Activated CD8-positive, alpha-beta T cell treated with anti-CD3 and anti-CD28 coated beads for 36 hours (primary cell): Measurements from ENCODE around the gene CD164. TPM values are rescaled to one million over a fixed set of nuclear protein-coding genes. Genes with fewer than 3 reads are reported as not detected.

Experiments
- ATAC-seq: fragments of 200-7000 bp; cut with Tn5 transposase; one replicate; pipeline ENCODE4 v1.10.0; 2021; ENCODE audit warnings: mild to moderate bottlenecking, moderate library complexity
- CTCF ChIA-PET: fragments of 350-600 bp; sonication (Branson Sonifier 250); formaldehyde crosslinking; loops from one replicate; lab custom pipeline; 2021; ENCODE audit warnings: antibody characterized with exemption; lab: Charles Lee
- POLR2A ChIA-PET: fragments of 350-600 bp; sonication (Branson Sonifier 250); formaldehyde crosslinking; loops from one replicate; lab custom pipeline; 2021; ENCODE audit warnings: antibody characterized with exemption; lab: Charles Lee
- DNase-seq: peaks from one replicate; pipeline ENCODE4 v3.0.0-alpha.2; 2020
- H3K27ac Mint-ChIP-seq: one replicate; pipeline ENCODE4 v1.8.0; 2021; ENCODE audit warnings: mild to moderate bottlenecking, mixed read lengths
- H3K27me3 Mint-ChIP-seq: one replicate; pipeline ENCODE4 v1.8.0; 2021; ENCODE audit warnings: mixed read lengths
- H3K36me3 Mint-ChIP-seq: one replicate; pipeline ENCODE4 v1.8.0; 2021; ENCODE audit warnings: low read depth, mixed read lengths
- H3K4me1 Mint-ChIP-seq: one replicate; pipeline ENCODE4 v1.8.0; 2021; ENCODE audit warnings: low read depth, mixed read lengths
- H3K4me3 Mint-ChIP-seq: one replicate; pipeline ENCODE4 v1.8.0; 2021; ENCODE audit warnings: mild to moderate bottlenecking, moderate library complexity, mixed read lengths
- H3K9me3 Mint-ChIP-seq: one replicate; pipeline ENCODE4 v1.8.0; 2021; ENCODE audit warnings: mixed read lengths
- CTCF ChIP-seq: fragments of 200-600 bp; IDR thresholded peaks from one replicate; pipeline ENCODE4 v1.8.0; 2022; ENCODE audit warnings: antibody characterized with exemption, mild to moderate bottlenecking
- intact Hi-C: fragments of 100-400 bp; cut with micrococcal nuclease; formaldehyde crosslinking; loops from one replicate; pipeline ENCODE4 v1.10.0; 2022
- total RNA-seq, 2 experiments: library from RNA; stranded (reverse); gene quantifications; one replicate each; pipeline ENCODE4 v1.2.3, GENCODE V29; 2021

CD164 gene
- total RNA-seq, 2 experiments from 2014 or later: 144 to 146 TPM

- Mint-ChIP-seq H3K9me3 (no peaks in the 10 kb centered on the region), H3K4me1 (peaks cover 4% of the 10 kb centered on the region), H3K27ac (no peak overlapping the region), H3K4me3 (no peak overlapping the region), H3K36me3 (no peaks in the 10 kb centered on the region), H3K27me3 (no peaks in the 10 kb centered on the region)
- no peak for DNase-seq
- POLR2A ChIA-PET: interaction anchor here (0.6 kb wide), 1 partner anchor 615 kb away, joined by 3 read pairs; no protein-coding TSS in a partner anchor
- CTCF ChIA-PET: interaction anchor here (1.3 kb wide), 1 partner anchor 234 kb away, joined by 3 read pairs; no protein-coding TSS in a partner anchor
- intact Hi-C loops: no loop called here
- ATAC-seq: no peak
- no peak for TF ChIP-seq CTCF
These were observed 38.9 kb upstream of the CD164 start for GRCh38 chr6:109421184-109421583.

DNA sequence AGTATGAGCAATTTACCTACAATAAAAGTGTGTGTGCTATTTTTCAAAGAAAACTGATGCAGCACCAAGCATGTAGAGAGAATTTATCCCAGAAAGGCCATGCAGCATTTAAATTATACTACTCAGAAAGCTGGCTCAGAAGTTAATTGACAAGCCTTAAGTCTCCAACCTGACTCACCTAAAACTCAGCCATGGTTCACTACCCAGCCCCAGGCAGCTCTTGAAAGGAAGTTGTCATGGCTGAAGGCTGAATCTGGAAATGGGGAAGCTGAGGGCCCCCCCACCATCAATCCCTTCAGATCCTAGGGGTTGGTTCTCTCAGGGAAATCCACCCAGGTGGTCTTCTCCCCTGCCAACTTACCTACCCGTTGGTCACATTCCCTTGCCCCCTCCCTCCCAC lies 38.5 kb upstream of the CD164 start:
- no peak overlapping the region for H3K27ac Mint-ChIP-seq
- DNase-seq (no peak), ATAC-seq (no peak)
- ChIA-PET CTCF (no interaction called here), POLR2A (interaction anchor here (0.6 kb wide), 1 partner anchor 615 kb away, joined by 3 read pairs; no protein-coding TSS in a partner anchor)
- H3K4me3 Mint-ChIP-seq: no peak overlapping the region
- no peaks in the 10 kb centered on the region for H3K9me3 Mint-ChIP-seq
- H3K36me3 Mint-ChIP-seq: no peaks in the 10 kb centered on the region
- H3K4me1 Mint-ChIP-seq: peaks cover under 1% of the 10 kb centered on the region
- no peak for TF ChIP-seq CTCF
- intact Hi-C loops: no loop called here
- no peaks in the 10 kb centered on the region for H3K27me3 Mint-ChIP-seq

DNA sequence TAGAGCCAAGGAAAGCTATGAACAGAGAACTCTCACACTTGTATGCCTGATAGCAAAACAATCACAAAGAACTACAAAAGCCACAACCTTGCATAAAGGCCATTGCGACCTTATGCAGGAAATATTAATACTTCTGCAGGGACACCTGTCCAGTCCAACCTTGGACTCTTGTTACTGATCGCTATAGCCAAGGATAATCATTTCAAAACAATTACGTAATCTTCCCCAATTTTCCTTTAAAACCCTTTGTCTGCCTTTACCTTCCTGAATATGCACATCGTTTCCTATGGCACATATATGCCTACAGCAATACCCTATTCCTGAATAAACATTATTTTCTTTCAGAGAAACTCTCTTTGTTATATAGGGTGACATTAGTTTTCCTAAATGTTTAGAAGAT lies 35.4 kb upstream of the CD164 start:
- ChIA-PET POLR2A (interaction anchor here (1.3 kb wide), 1 partner anchor 34 kb away, joined by 3 read pairs; no protein-coding TSS in a partner anchor), CTCF (no interaction called here)
- intact Hi-C loops: no loop called here
- no peaks in the 10 kb centered on the region for H3K27me3 Mint-ChIP-seq
- DNase-seq (no peak), ATAC-seq (no peak)
- H3K4me1 Mint-ChIP-seq: no peaks in the 10 kb centered on the region
- H3K4me3 Mint-ChIP-seq: no peak overlapping the region
- H3K9me3 Mint-ChIP-seq: no peaks in the 10 kb centered on the region
- no peaks in the 10 kb centered on the region for H3K36me3 Mint-ChIP-seq
- no peak for TF ChIP-seq CTCF
- no peak overlapping the region for H3K27ac Mint-ChIP-seq

GRCh38 chr6:109411034-109411433 lies 28.8 kb upstream of the CD164 start:
- intact Hi-C loops: no loop called here

More at GRCh38 chr6:109411034-109411433, 28.8 kb upstream of the CD164 start:
- Mint-ChIP-seq H3K36me3 (no peaks in the 10 kb centered on the region), H3K27ac (no peak overlapping the region), H3K27me3 (no peaks in the 10 kb centered on the region), H3K9me3 (peaks cover 1% of the 10 kb centered on the region), H3K4me3 (no peak overlapping the region), H3K4me1 (no peaks in the 10 kb centered on the region)
- ChIA-PET CTCF (interaction anchor here (0.9 to 1.1 kb wide), 2 partner anchors 8 to 28 kb away, joined by 3 to 4 read pairs; no protein-coding TSS in a partner anchor), POLR2A (no interaction called here)
- TF ChIP-seq CTCF: no peak
- DNase-seq (no peak), ATAC-seq (no peak)
